ENCODE results near the gene HCFC2. TPM values are rescaled to one million over a fixed set of nuclear protein-coding genes. Genes with fewer than 3 reads are reported as not detected.

Gene HCFC2
- 3.6 to 5.6 TPM (median 5.1 TPM) in 5 replicates for total RNA-seq (2022; extraction: Qiagen RNA extraction; ENCODE audit: low read depth)

GRCh38 chr12:104064031-104064841, at the start of gene HCFC2:
Gene HCFC2 (plus strand): TSS chr12:104064531. CDS start chr12:104064561, 30 bp downstream.

GRCh38 chr12:104049903-104050356, 14.4 kb upstream of the HCFC2 start, which contains the start of gene GLT8D2:
Gene GLT8D2 (minus strand): TSS chr12:104050187. CDS start chr12:104019648, 30,539 bp downstream.

GRCh38 chr12:104137902-104138796, 73.8 kb downstream of the HCFC2 start, which contains the start of gene NFYB:
Gene NFYB (minus strand): TSS chr12:104138210. CDS start chr12:104135453, 2,757 bp downstream.

Other genes with a start within 250 kb of the HCFC2 start
- gene NT5DC3, start 223.3 kb upstream of the HCFC2 start, total RNA-seq (2022; extraction: Qiagen RNA extraction; ENCODE audit: low read depth): 6.5 to 9.9 TPM (median 7.4 TPM) in 5 replicates
- 562 to 656 TPM (median 616 TPM) in 5 replicates for gene HSP90B1, start 134.1 kb upstream of the HCFC2 start, total RNA-seq (2022; extraction: Qiagen RNA extraction; ENCODE audit: low read depth)
- 26.9 to 33.1 TPM (median 30.5 TPM) in 5 replicates for gene TDG, start 98.7 kb upstream of the HCFC2 start, total RNA-seq (2022; extraction: Qiagen RNA extraction; ENCODE audit: low read depth)
- gene GLT8D2, start 14.3 kb upstream of the HCFC2 start, total RNA-seq (2022; extraction: Qiagen RNA extraction; ENCODE audit: low read depth): 0.22 to 0.37 TPM (median 0.29 TPM) in 4 of 5 replicates, not detected in the other
- gene NFYB, start 73.7 kb downstream of the HCFC2 start, total RNA-seq (2022; extraction: Qiagen RNA extraction; ENCODE audit: low read depth): 18.9 to 33.1 TPM (median 29.2 TPM) in 5 replicates
- 1,105 to 1,376 TPM (median 1,278 TPM) in 5 replicates for gene TXNRD1, start 151.2 kb downstream of the HCFC2 start, total RNA-seq (2022; extraction: Qiagen RNA extraction; ENCODE audit: low read depth)
- 7.7 to 11.0 TPM (median 8.2 TPM) in 5 replicates for gene EID3, start 239.2 kb downstream of the HCFC2 start, total RNA-seq (2022; extraction: Qiagen RNA extraction; ENCODE audit: low read depth)

All from A549 treated with DMSO at 1 μM for 4 hours (cell line).